ENCODE data around the gene CFHR2.

GRCh38 chr1:196977278-196977677, 33.7 kb downstream of the CFHR2 start, which contains the start of gene CFHR5:
- TF ChIP-seq CTCF (IDR thresholded peaks at IDR 0.05) (no peak), POLR2AphosphoS5 (IDR thresholded peaks at IDR 0.05) (no peak), EP300 (IDR thresholded peaks at IDR 0.05) (no peak), POLR2A (IDR thresholded peaks at IDR 0.05) (no peak)
